GM18909 (cell line): ENCODE results near the gene CBX4.

Experiments used
- ATAC-seq: cut with Tn5 transposase; IDR thresholded peaks from one replicate; pipeline ENCODE4 v1.9.1; 2021; ENCODE audit warnings: mild to moderate bottlenecking; ENCODE audit not compliant: unreplicated experiment, poor library complexity

Gene CBX4

GRCh38 chr17:79814974-79815835, 24.0 kb downstream of the CBX4 start:
- no peak for ATAC-seq

GRCh38 chr17:79814127-79814973, 24.9 kb downstream of the CBX4 start:
- ATAC-seq = no peak

- ATAC-seq = no peak
These were observed 25.7 kb downstream of the CBX4 start for GRCh38 chr17:79813297-79814126.

- ATAC-seq = no peak
These were observed 26.6 kb downstream of the CBX4 start for GRCh38 chr17:79812353-79813258.

GRCh38 chr17:79811868-79812352, 27.3 kb downstream of the CBX4 start:
- ATAC-seq = no peak

- no peak for ATAC-seq
These were observed 28.0 kb downstream of the CBX4 start for GRCh38 chr17:79811011-79811867.

- peak; percentile 81 for ATAC-seq
These were observed 28.9 kb downstream of the CBX4 start for GRCh38 chr17:79810130-79811010.

GRCh38 chr17:79809530-79810129, 29.6 kb downstream of the CBX4 start:
- ATAC-seq = no peak

- no peak for ATAC-seq
These were observed 30.3 kb downstream of the CBX4 start for GRCh38 chr17:79808763-79809529.

- ATAC-seq = no peak
These were observed 32.1 kb downstream of the CBX4 start for GRCh38 chr17:79806863-79807720.

GRCh38 chr17:79806446-79806760, 32.8 kb downstream of the CBX4 start:
- no peak for ATAC-seq

GRCh38 chr17:79804856-79805696, 34.2 kb downstream of the CBX4 start:
- ATAC-seq = no peak

- peak; percentile 67 for ATAC-seq
These were observed 35.0 kb downstream of the CBX4 start for GRCh38 chr17:79803997-79804855.
